ENCODE measurements around the gene FOXP1.

GRCh38 chr3:70970171-70970570, 613.4 kb downstream of the FOXP1 start:
- TF ChIP-seq CTCF (IDR thresholded peaks at IDR 0.05) (no peak), POLR2A (IDR thresholded peaks at IDR 0.05) (no peak), POLR2AphosphoS5 (IDR thresholded peaks at IDR 0.05) (no peak)
